SK-N-MC (cell line): ENCODE results near the gene PWWP2B.

ENCODE experiments used
- EZH2 ChIP-seq: fragments of 200-600 bp; sonication (generic); IDR thresholded peaks from one replicate; pipeline ENCODE4 v1.6.1; 2017; ENCODE audit warnings: antibody characterized with exemption
- FOXP2 ChIP-seq: optimal IDR thresholded peaks from 2 replicates; pipeline ENCODE3; 2011; ENCODE audit warnings: mild to moderate bottlenecking, moderate library complexity; ENCODE audit not compliant: insufficient read depth; ENCODE audit errors: extremely low read length, control extremely low read depth
- POLR2AphosphoS5 ChIP-seq: IDR thresholded peaks from 2 replicates; pipeline ENCODE4 v1.6.1; 2012; ENCODE audit warnings: mild to moderate bottlenecking, low read depth, low read length, borderline replicate concordance

- TF ChIP-seq POLR2AphosphoS5 (no peak), EZH2 (no peak), FOXP2 (no peak)
Measured at GRCh38 chr10:132452216-132452650, 55.2 kb downstream of the PWWP2B start.
